ENCODE results near the gene AFAP1.

AFAP1 gene

GRCh38 chr4:7753931-7754465 is 185.7 kb downstream of the AFAP1 start:
- no peak for DNase-seq (ENCODE audit: low spot score)

DNA sequence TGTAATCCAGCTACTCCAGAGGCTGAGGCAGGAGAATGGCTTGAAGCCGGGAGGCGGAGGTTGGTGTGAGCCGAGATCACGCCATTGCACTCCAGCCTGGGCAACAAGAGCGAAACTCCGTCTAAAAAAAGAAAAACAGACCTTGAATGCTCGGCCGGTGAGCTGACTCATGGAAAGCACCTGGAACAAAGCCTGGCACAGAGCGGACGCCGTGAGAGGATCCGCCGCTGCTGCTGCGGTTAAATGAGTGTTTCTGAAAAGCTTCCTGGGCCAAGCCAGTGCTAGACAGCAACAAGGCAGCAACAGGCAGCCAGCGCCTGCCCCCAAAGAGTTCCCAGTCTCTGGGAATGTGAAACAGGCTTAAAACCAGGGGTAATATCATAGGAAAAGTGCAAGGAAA is 186.4 kb downstream of the AFAP1 start:
- DNase-seq (ENCODE audit: low spot score): no peak

- no peak for DNase-seq (ENCODE audit: low spot score)
Measured at GRCh38 chr4:7752649-7753048, 187.0 kb downstream of the AFAP1 start.

DNA sequence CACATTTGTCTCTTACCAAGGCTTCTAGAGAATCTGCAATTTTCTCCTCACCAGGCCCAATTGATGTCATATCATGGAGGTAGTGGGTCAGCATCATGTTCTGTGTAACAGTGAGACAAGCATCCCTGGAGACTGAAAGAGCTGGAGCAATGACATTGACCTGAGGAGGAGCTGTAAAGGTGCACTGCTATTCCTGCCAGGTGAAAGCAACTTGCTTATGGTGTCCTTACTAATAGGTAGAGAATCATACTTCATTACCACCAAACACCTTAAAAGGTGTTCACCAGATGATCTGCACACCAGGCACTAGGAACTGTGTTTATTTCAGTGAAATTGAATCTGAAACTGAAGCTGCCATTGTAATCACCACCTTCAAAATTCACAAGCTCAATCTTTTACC is 188.7 kb downstream of the AFAP1 start:
- no peak for DNase-seq (ENCODE audit: low spot score)

DNA sequence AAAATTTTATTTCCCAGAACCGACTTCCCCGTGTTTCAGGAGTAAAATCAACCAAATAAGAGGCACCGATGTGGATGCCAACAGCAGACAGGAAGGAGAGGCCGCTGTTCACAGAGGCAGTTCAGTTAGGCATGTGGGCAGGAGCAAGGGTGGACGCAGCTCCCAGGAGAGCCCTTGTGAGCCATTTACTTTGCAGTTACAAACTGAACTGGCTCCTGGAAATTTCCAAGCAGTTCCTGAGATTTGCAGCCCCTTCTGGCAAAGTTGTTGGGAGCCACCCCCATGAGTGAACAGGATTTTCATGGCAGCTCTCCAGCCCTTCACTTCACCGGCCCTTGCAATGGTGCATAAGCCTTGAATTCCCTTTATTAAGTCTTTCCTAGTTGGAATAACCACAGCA is 189.1 kb downstream of the AFAP1 start:
- no peak for DNase-seq (ENCODE audit: low spot score)

- DNase-seq (ENCODE audit: low spot score): no peak
Measured at GRCh38 chr4:7747566-7747965, 192.1 kb downstream of the AFAP1 start.

- no peak for DNase-seq (ENCODE audit: low spot score)
Measured at GRCh38 chr4:7747062-7747385, 192.6 kb downstream of the AFAP1 start.

DNA sequence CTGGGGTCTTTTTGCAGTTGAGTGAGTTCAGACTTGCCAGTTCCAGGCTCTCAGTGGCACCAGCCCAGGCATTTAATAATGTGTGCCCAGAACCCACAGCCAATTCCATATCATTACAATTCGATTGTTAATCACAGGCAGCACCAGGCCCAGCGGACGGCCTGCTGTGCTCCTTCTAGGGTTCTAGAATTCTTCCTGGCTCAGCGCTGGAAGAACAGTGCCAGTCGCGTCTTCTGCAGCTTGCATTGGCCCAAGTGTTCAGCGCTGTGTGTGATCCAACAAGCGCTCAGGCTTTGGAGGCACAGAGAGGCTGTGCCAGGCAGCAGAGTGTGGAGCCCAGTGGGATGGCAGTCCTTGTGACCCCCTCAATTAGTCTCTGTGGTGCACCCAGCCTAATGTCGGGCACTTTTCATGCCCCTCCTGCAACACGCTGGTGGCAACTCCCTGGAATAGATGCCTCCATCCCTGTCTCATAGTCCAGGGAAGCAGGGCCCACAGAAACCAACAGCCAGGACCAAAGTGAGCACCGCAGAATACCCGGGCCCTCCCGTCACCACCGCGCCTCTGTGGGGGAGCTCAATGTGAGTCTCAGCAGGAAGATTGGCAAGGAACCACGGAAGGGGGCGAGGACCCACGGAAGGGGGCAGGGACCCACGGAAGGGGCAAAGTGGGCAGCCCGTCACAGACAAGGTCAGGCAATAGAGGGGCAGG is 193.2 kb downstream of the AFAP1 start:
- no peak for DNase-seq (ENCODE audit: low spot score)

DNA sequence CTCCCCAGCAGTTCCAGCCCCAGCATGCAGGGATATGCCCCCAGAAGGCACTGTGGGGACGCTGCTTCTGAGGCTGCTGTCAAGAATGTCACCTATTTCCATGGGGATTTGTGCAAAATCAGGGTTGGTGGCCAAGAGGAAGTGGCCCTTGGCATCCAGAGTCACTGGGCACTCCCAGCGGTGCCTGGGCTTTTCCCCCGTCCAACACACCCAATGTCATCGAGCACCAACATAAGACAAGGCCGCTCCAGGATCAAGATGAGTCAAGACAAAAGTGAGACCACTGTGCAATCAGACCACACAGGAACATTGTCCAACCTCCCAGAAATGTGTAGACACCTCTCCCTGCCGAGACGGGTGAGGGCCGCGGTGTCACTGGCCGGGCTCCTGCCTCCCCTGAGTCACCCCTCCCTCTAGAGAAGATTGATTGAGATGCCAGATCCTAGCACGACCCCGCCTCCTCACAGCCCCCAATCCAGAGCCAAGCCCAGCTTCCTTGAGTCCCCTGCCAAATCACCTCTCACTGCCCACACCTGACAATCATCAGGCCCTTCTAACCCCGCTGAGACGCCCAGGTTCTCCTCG is 194.3 kb downstream of the AFAP1 start:
- DNase-seq (ENCODE audit: low spot score): no peak

DNA sequence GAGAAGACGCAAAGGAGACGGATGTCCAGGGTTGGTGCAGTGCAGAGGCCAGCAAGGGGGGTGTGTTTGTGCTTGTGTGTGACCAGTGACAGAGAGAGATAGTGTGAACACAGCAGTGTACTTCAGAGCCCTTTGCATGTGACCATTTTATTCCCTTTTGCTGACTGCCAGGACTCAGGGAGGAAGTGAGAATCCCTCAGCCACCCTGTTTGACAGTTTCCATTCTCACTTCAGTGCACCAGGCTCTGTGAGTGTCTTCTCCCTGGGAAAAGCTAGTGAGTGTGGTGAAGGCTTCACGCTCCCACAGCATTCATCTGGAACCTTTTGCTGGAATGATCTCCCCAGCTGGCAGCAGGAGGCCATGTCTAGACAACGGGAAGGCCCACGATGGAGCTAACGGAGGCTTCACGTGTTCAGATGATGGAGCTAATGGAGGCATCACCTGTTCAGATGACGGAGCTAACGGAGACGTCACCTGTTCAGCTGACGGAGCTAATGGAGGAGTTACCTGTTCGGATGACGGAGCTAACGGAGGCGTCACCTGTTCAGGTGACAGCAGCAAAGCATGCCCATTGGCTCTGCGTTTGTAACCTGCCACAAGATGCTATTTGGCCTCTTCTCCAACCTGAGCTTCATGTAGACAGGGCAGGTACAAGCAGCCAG is 195.4 kb downstream of the AFAP1 start:
- DNase-seq (ENCODE audit: low spot score): no peak

- DNase-seq (ENCODE audit: low spot score): no peak
Measured at GRCh38 chr4:7742807-7743280, 196.8 kb downstream of the AFAP1 start.

DNA sequence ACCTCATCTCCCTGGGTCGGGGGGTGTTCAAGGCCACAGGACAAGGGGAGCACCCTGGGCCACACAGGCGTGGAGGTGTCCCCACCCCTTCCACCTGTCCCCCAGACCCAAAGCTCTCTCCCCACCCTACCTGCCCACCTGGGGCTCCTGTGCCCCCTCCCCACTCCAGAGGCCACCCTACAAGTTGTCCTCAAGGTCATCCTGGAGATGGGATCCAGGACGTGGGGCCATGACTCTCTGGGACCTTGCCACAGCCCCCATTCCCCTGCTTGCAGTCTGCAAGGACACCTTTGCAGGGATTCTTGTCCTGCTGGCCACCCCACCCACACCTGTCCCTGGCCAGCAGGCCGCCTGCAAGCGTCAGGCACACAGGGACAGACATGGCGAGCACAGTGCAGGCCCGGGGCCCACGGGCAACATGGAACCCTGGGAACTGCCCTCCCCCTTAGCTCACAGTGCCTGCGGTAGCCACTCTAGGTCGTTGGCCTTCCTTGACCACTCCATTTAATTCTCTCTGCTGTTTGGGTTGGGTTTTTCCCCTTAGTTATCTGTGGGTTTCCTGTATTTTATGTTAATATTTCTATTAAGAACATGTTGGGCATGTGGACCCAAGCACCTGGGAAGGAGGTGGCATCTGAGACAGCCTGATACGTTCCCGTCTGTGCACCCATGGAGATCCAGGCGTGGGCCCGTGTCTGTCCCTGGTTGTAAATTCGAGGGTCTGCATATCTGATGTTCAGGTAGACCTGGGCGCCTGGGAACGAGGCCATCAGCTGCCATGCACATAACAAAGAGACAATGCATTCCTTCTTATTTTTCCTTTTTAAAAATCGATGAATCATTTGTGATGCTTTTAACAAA is 197.5 kb downstream of the AFAP1 start:
- no peak for DNase-seq (ENCODE audit: low spot score)

DNA sequence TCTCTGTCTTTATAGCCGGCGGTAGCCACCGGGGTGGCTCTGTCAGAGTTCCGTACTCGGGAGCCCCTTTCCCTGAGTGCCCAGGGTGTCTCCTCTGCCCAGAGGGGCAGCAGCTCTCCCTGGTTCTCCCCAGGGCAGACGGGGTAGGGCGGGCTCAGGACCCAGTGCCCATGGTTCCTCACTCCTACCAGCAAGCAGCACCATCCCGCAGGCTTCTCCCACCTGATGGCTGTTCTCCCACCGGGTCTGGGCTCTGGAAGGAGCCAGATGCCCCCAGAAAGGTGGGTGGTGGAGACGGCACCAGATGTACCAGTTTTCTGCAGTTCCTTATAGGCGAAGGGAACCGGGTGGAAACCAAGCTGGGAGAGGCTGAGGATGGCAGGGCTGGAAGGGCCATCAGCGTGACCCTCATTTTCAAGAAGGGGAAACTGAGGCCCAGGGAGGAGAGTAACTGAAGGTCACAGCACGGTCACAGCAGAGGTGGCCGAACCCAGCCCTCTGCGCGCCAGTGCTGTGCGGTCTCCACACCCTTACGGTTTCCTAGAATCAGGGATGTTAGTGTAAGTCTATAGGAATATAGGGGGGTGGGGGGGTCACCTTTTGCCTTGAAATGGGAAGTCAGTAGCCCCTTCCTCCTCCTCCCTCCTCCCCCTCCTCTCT is 198.7 kb downstream of the AFAP1 start:
- DNase-seq (ENCODE audit: low spot score): no peak

DNA sequence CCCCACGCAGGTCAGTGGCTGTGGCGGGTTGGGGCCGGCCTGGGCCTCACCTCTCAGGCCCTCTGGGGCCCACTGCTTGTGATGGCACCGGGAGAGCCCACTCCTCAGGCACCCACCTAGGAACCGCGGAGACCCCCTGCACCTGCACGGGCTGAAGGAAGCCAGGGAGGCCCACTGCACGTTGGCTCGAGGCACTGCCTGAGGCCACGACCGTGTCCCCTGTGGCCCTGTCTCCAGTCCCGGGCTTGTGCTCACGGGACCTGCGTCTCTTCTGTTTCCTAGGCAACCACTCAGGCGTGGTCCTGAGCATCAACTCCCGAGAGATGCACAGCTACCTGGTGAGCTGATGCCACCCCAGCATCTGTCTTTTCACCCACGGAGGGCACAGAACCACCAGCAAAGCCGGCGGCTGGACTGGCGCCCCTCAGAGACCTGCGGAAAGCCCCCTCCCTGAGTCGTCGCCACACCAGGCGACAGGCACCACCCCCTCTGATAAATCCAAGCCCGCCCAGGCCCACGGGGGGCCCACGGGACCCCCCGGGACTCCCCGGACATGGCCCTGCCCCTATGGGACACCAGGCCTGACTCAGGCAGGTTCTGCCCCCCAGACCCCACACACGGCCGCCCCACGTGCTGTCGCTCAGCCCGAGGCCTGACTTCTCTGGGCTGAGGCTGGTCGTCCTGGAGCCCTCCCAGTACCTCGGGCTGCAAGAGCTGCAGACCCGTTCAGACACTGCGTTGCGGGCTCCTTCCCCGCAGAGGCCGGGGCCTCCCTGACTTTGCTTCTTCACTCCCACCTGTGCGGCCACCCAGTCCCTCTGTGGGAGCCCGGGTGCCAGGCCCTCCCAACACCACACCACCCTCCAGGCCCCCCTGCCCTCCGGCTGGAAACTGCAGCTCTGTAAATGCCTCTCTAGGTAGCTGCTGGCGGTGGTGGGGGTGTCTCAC is 199.5 kb downstream of the AFAP1 start:
- no peak for DNase-seq (ENCODE audit: low spot score)

DNA sequence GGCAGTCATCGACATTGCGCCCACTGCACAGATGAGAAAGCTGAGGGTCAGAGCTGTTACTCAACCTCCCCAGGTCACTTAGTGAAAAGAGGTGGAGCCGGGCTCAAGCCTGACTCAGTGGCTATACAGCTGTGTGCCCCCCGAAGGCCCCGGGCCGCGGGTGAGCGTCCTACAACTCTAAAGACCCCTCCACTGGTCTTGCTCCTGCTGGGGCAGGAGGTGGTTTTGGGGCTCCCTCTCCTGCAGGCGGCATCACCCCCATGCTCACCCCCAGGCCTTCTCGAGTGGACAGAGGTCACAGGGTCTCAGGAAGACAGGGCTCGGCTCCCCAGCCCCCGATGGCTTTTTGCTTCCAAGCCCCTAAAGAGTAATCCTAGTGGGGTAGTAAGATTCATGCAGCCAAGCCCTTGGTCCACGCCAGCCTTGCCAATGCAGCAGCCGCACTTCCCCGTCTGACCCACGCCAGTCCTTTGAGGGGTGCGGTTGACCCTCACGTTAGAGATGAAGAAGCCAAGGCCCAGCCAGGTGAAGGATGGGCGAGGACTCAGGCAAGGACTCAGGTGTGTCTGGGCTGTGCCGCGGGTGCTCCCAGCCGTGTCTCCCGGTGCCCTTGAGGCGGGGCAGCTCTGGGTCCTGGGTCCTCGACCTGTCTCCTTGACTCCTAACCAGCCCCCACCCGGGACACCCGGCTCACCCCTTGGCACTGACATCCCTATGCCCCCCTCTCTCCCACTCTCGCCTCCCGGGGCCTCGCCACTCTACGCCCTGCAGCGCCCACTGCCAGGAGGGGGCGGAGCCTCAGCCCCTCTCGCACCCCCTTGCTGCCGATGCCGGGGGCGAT is 200.4 kb downstream of the AFAP1 start:
- DNase-seq (ENCODE audit: low spot score): no peak

- DNase-seq (ENCODE audit: low spot score): no peak
Measured at GRCh38 chr4:7738458-7739076, 201.1 kb downstream of the AFAP1 start.

DNA sequence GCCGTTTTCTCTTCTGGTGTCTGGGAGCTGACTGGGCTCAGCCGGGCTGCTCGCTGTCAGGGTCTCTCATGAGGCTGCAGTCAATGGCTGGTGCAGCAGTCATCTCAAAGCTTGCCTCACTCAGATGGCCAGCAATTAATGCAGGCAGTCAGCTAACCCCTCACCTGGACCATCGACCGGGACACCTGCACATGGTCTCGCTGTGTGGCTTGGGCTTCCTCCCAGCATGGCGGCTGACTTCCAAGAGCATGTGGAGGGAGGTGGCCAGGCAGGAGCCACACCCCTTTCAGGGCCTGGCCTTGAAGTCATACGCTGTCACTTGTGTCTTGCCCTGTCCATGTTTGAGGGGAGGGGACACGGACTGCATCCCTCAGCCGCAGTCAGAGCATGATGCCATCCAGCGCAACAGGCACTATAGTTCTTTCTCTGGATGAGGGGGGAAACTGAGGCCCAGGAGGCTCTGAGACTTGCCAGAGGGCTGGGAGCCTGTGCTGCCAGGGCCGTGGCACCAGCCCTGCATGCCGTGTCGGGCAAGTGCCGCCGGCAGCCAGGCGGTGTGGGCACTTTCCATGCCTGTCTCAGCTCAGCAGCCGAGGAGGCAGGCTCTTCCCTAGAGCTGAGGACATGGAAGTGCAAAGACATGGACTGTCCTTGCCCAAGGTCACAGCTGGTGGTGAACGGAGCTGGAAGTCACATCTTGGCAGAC is 201.8 kb downstream of the AFAP1 start:
- no peak for DNase-seq (ENCODE audit: low spot score)

DNA sequence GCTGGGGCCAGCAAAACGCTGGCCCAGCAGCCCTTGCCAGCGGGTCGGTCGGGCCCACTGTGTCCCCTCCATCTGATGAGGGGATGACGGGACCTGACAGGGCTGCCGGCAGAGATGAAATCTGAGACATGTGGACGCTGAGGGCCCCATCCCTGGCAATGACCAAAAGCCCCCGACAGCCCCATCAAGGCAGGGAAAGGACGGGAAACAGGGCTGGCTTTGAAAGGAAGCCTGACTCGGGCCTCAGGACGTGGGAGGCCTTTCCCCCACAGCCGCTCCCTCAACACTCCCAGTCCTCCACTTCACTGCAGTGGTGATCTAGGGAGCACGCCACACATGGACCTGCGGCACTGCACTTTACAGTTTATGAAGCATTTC is 202.4 kb downstream of the AFAP1 start:
- DNase-seq (ENCODE audit: low spot score): no peak

Measured in cerebellar cortex (tissue), 1 donor.